HepG2 (cell line): ENCODE measurements around the gene SAMD10. TPM values are rescaled to one million over a fixed set of nuclear protein-coding genes. Genes with fewer than 3 reads are reported as not detected.

ENCODE experiments used
- AGO2 ChIP-seq: fragments of 200-400 bp; formaldehyde crosslinking; optimal IDR thresholded peaks from 2 replicates; pipeline ENCODE3; 2017; ENCODE audit warnings: mild to moderate bottlenecking, low read depth, low read length, moderate library complexity
- BCL6 ChIP-seq: IDR thresholded peaks from 2 replicates; pipeline ENCODE4 v1.6.1; 2016; ENCODE audit warnings: missing genetic modification reagents, missing compliant biosample characterization
- CCAR2 ChIP-seq: fragments of 200-400 bp; formaldehyde crosslinking; optimal IDR thresholded peaks from 2 replicates; pipeline ENCODE3; 2018; ENCODE audit warnings: low read depth, mild to moderate bottlenecking, low read length, moderate library complexity
- DNMT1 ChIP-seq: sonication (generic); formaldehyde crosslinking; IDR thresholded peaks from 2 replicates; pipeline ENCODE4 v1.5.1; 2020; ENCODE audit warnings: mild to moderate bottlenecking, missing genetic modification reagents
- ERF ChIP-seq: IDR thresholded peaks from 2 replicates; pipeline ENCODE4 v1.6.1; 2018; ENCODE audit warnings: missing biosample characterization, missing genetic modification reagents
- GABPA ChIP-seq, 2 experiments: IDR thresholded peaks; 2 replicates each; pipeline ENCODE4 v1.6.1; 2011 to 2016; ENCODE audit warnings: low read depth in 2 of 2, low read length in 1 of 2, missing biosample characterization in 1 of 2, missing genetic modification characterization in 1 of 2
- GABPB1 ChIP-seq: IDR thresholded peaks from 2 replicates; pipeline ENCODE4 v1.6.1; 2016; ENCODE audit warnings: mild to moderate bottlenecking, missing genetic modification reagents, moderate library complexity, missing compliant biosample characterization
- HOMEZ ChIP-seq: IDR thresholded peaks from 2 replicates; pipeline ENCODE4 v1.6.1; 2016; ENCODE audit warnings: low read depth
- MYPOP ChIP-seq: sonication (generic); formaldehyde crosslinking; IDR thresholded peaks from 2 replicates; pipeline ENCODE4 v1.8.1; 2023; ENCODE audit warnings: mild to moderate bottlenecking, moderate library complexity, missing genetic modification reagents
- NFIB ChIP-seq: sonication (generic); formaldehyde crosslinking; IDR thresholded peaks from 2 replicates; pipeline ENCODE4 v1.9.0; 2021; ENCODE audit warnings: missing genetic modification reagents, mild to moderate bottlenecking, borderline replicate concordance
- PHF20 ChIP-seq: sonication (generic); formaldehyde crosslinking; IDR thresholded peaks from 2 replicates; pipeline ENCODE4 v1.5.0; 2020; ENCODE audit warnings: mild to moderate bottlenecking, missing genetic modification reagents
- STAG1 ChIP-seq: sonication (generic); formaldehyde crosslinking; IDR thresholded peaks from 2 replicates; pipeline ENCODE4 v1.4.0; 2020; ENCODE audit warnings: missing genetic modification reagents
- WIZ ChIP-seq: sonication (generic); formaldehyde crosslinking; IDR thresholded peaks from 2 replicates; pipeline ENCODE4 v1.5.1; 2020; ENCODE audit warnings: mild to moderate bottlenecking, missing genetic modification reagents
- ZBTB38 ChIP-seq: sonication (generic); formaldehyde crosslinking; IDR thresholded peaks from 2 replicates; pipeline ENCODE4 v1.5.1; 2020; ENCODE audit warnings: mild to moderate bottlenecking, missing genetic modification reagents
- ZFP62 ChIP-seq: sonication (generic); formaldehyde crosslinking; IDR thresholded peaks from 2 replicates; pipeline ENCODE4 v1.4.0; 2020; ENCODE audit warnings: missing genetic modification reagents
- ZNF160 ChIP-seq: sonication (generic); formaldehyde crosslinking; IDR thresholded peaks from 2 replicates; pipeline ENCODE4 v1.8.0; 2022; ENCODE audit warnings: mild to moderate bottlenecking, inconsistent platforms, missing genetic modification reagents
- ZNF225 ChIP-seq: sonication (generic); formaldehyde crosslinking; IDR thresholded peaks from 2 replicates; pipeline ENCODE4 v1.4.0; 2020; ENCODE audit warnings: mild to moderate bottlenecking, missing genetic modification reagents
- ZNF232 ChIP-seq: sonication (generic); formaldehyde crosslinking; IDR thresholded peaks from 2 replicates; pipeline ENCODE4 v1.4.0; 2020; ENCODE audit warnings: missing genetic modification reagents, borderline replicate concordance
- ZNF430 ChIP-seq: sonication (generic); formaldehyde crosslinking; IDR thresholded peaks from 2 replicates; pipeline ENCODE4 v1.9.0; 2021; ENCODE audit warnings: mild to moderate bottlenecking, missing genetic modification reagents
- ZNF577 ChIP-seq: sonication (generic); formaldehyde crosslinking; IDR thresholded peaks from 2 replicates; pipeline ENCODE4 v1.4.0; 2020; ENCODE audit warnings: mild to moderate bottlenecking, low read depth, missing genetic modification reagents, borderline replicate concordance
- ZNF644 ChIP-seq: IDR thresholded peaks from 2 replicates; pipeline ENCODE4 v1.6.1; 2016; ENCODE audit warnings: low read depth
- ZNF670 ChIP-seq: sonication (generic); formaldehyde crosslinking; IDR thresholded peaks from 2 replicates; pipeline ENCODE4 v1.8.0; 2022; ENCODE audit warnings: mild to moderate bottlenecking, missing genetic modification reagents, borderline replicate concordance
- ZNF782 ChIP-seq: sonication (generic); formaldehyde crosslinking; IDR thresholded peaks from 2 replicates; pipeline ENCODE4 v1.4.0; 2020; ENCODE audit warnings: missing genetic modification reagents, mild to moderate bottlenecking, borderline replicate concordance
- polyA plus RNA-seq, 8 experiments: library from polyadenylated mRNA; depleted of rRNA in 3 of 8; stranded (reverse) in 7 of 8; unstranded in 1 of 8; fragments of >200 nt; fragmentation: Illumina TruSeq in 4 of 8; extraction: Trizol in 4 of 8; gene quantifications; 2 replicates each; pipeline versions ENCODE4 v1.2.1 to v1.2.3, GENCODE V29; 2011 to 2016; ENCODE audit warnings: low read depth in 4 of 8, missing spikeins in 1 of 8, mixed read lengths in 1 of 8; ENCODE audit not compliant: insufficient read depth in 1 of 8
- total RNA-seq, 5 experiments: library from RNA; depleted of rRNA; stranded (reverse); fragments of >200 nt; fragmentation: Illumina TruSeq; extraction: Trizol; gene quantifications; 2 replicates each; pipeline ENCODE4 v1.2.3, GENCODE V29; 2016; ENCODE audit warnings: low read depth in 1 of 5
- TF ChIP-seq, protein P1 (sequence below): sonication (generic); formaldehyde crosslinking; IDR thresholded peaks from 2 replicates; pipeline ENCODE4 v1.9.0; 2022; ENCODE audit warnings: missing genetic modification reagents, mild to moderate bottlenecking, borderline replicate concordance
- TF ChIP-seq, protein P2 (sequence below): sonication (generic); formaldehyde crosslinking; conservative IDR thresholded peaks from 2 replicates; pipeline ENCODE4 v1.4.0; 2020; ENCODE audit warnings: missing genetic modification reagents

SAMD10 gene
- total and polyA plus RNA-seq, 2 of the 13 experiments (the other 11 are each of a cell fraction or from before 2014, with no cell fraction given): 6.1 to 11.0 TPM

- TF ChIP-seq, protein P1, sequence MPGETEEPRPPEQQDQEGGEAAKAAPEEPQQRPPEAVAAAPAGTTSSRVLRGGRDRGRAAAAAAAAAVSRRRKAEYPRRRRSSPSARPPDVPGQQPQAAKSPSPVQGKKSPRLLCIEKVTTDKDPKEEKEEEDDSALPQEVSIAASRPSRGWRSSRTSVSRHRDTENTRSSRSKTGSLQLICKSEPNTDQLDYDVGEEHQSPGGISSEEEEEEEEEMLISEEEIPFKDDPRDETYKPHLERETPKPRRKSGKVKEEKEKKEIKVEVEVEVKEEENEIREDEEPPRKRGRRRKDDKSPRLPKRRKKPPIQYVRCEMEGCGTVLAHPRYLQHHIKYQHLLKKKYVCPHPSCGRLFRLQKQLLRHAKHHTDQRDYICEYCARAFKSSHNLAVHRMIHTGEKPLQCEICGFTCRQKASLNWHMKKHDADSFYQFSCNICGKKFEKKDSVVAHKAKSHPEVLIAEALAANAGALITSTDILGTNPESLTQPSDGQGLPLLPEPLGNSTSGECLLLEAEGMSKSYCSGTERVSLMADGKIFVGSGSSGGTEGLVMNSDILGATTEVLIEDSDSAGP (CRISPR knock-in tag): no peak; the same call in 1 of the 2 replicates
- no peak for TF ChIP-seq GABPA (IDR thresholded peaks at IDR 0.05; ENCODE audit: low read depth, low read length)
- TF ChIP-seq GABPA (CRISPR knock-in tag; IDR thresholded peaks at IDR 0.05; ENCODE audit: low read depth): no peak
- TF ChIP-seq PHF20 (CRISPR knock-in tag): 0 out of 2 replicates have a peak, but pooled peaks have one; percentile 20
- no peak for TF ChIP-seq CCAR2
- TF ChIP-seq BCL6 (CRISPR knock-in tag): no peak
- TF ChIP-seq ZNF430 (CRISPR knock-in tag): 0 out of 2 replicates have a peak, but pooled peaks have one; percentile 15
- TF ChIP-seq ZBTB38: peak; percentile 54
- TF ChIP-seq MYPOP (CRISPR knock-in tag): no peak
- TF ChIP-seq ZNF160: no peak
- TF ChIP-seq ZNF232: no peak
- TF ChIP-seq, protein P2, sequence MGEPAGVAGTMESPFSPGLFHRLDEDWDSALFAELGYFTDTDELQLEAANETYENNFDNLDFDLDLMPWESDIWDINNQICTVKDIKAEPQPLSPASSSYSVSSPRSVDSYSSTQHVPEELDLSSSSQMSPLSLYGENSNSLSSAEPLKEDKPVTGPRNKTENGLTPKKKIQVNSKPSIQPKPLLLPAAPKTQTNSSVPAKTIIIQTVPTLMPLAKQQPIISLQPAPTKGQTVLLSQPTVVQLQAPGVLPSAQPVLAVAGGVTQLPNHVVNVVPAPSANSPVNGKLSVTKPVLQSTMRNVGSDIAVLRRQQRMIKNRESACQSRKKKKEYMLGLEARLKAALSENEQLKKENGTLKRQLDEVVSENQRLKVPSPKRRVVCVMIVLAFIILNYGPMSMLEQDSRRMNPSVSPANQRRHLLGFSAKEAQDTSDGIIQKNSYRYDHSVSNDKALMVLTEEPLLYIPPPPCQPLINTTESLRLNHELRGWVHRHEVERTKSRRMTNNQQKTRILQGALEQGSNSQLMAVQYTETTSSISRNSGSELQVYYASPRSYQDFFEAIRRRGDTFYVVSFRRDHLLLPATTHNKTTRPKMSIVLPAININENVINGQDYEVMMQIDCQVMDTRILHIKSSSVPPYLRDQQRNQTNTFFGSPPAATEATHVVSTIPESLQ (CRISPR knock-in tag): no peak
- peak; percentile 63; the same call in 1 of the 2 replicates for TF ChIP-seq DNMT1
- 0 out of 2 replicates have a peak, but pooled peaks have one; percentile 47 for TF ChIP-seq ZNF782 (CRISPR knock-in tag)
- 0 out of 2 replicates have a peak, but pooled peaks have one; percentile 40 for TF ChIP-seq NFIB (CRISPR knock-in tag)
- TF ChIP-seq AGO2: peak; percentile 66
- 0 out of 2 replicates have a peak, but pooled peaks have one; percentile 17 for TF ChIP-seq ZNF225
- TF ChIP-seq HOMEZ (CRISPR knock-in tag): no peak
- TF ChIP-seq STAG1 (CRISPR knock-in tag): no peak
- TF ChIP-seq WIZ: no peak
- TF ChIP-seq ZFP62 (CRISPR knock-in tag): no peak
- TF ChIP-seq ZNF670 (CRISPR knock-in tag): no peak
- TF ChIP-seq ZNF644: no peak
- 0 out of 2 replicates have a peak, but pooled peaks have one; percentile 11 for TF ChIP-seq GABPB1
- no peak for TF ChIP-seq ZNF577 (CRISPR knock-in tag)
- TF ChIP-seq ERF (CRISPR knock-in tag): no peak; the same call in 1 of the 2 replicates
Measured at GRCh38 chr20:63953764-63954429, 25.5 kb downstream of the SAMD10 start (continued).
